Tibial nerve (tissue), 4 donors: ENCODE results near the gene ASTN2. TPM values are rescaled to one million over a fixed set of nuclear protein-coding genes. Genes with fewer than 3 reads are reported as not detected.

ENCODE experiments used
- DNase-seq, 2 donors: peaks; one replicate each; pipeline ENCODE4 v3.0.0-alpha.2; 2019; ENCODE audit warnings: low spot score in 2 of 2
- H3K27ac ChIP-seq, 4 donors: fragments of 200-600 bp; sonication (generic) in 3 of 4; one replicate each; pipeline ENCODE4 v1.5.1; 2017 to 2019; ENCODE audit warnings: mild to moderate bottlenecking in 1 of 4
- H3K27me3 ChIP-seq, 2 donors: fragments of 200-600 bp; sonication (generic) in 1 of 2; one replicate each; pipeline versions ENCODE4 v1.5.1 to v1.6.0; 2017 to 2019
- H3K36me3 ChIP-seq, 3 donors: fragments of 200-600 bp; sonication (generic); one replicate each; pipeline ENCODE4 v1.5.1; 2018 to 2019
- H3K4me1 ChIP-seq, 4 donors: fragments of 200-600 bp; sonication (generic) in 3 of 4; one replicate each; pipeline ENCODE4 v1.5.1; 2017 to 2019
- H3K4me3 ChIP-seq, 4 donors: fragments of 200-600 bp; sonication (generic) in 3 of 4; one replicate each; pipeline ENCODE4 v1.5.1; 2017 to 2019; ENCODE audit warnings: mild to moderate bottlenecking in 1 of 4, moderate library complexity in 1 of 4
- H3K9me3 ChIP-seq, 4 donors: fragments of 200-600 bp; sonication (generic) in 3 of 4; one replicate each; pipeline ENCODE4 v1.5.1; 2017 to 2019
- CTCF ChIP-seq, 5 experiments: fragments of 200-600 bp in 3 of 5; fragments of 450-650 bp in 2 of 5; sonication (generic) in 3 of 5; IDR thresholded peaks; one replicate each; pipeline ENCODE4 v1.5.1; 2016 to 2019; ENCODE audit warnings: antibody characterized with exemption in 5 of 5, mild to moderate bottlenecking in 3 of 5, moderate library complexity in 2 of 5
- EP300 ChIP-seq, 2 donors: sonication (generic); formaldehyde crosslinking; IDR thresholded peaks; one replicate each; pipeline ENCODE4 v1.6.1; 2017; ENCODE audit warnings: antibody characterized with exemption in 2 of 2, mild to moderate bottlenecking in 1 of 2
- POLR2A ChIP-seq, 2 donors: fragments of 450-650 bp; IDR thresholded peaks; one replicate each; pipeline ENCODE4 v1.6.1; 2017; ENCODE audit warnings: antibody characterized with exemption in 2 of 2, mild to moderate bottlenecking in 2 of 2, moderate library complexity in 2 of 2
- WGBS, 2 donors: methylation state at CpG; one replicate each; pipeline ENCODE4 v1.1.5; 2018; 5-methylcytosine and 5-hydroxymethylcytosine counted together
- total RNA-seq, 4 donors: library from RNA; depleted of rRNA; stranded (reverse); fragments of >200 nt; gene quantifications; one replicate each; pipeline ENCODE4 v1.1.0, GENCODE V29; 2016

Gene ASTN2
- total RNA-seq, 4 donors from 2014 or later, result 9.0 to 14.9 (median 12.3) TPM

- WGBS, 2 donors, result 96 to 97% methylated on average over 1 of the region's 1 CpG
- Histone ChIP-seq H3K9me3 (no peaks in the 10 kb centered on the region), H3K4me3 (no peak overlapping the region), H3K27me3 (no peaks in the 10 kb centered on the region), H3K36me3 (peaks cover 0 to 4% (median 0%) of the 10 kb centered on the region in 3 donors), H3K27ac (no peak overlapping the region), H3K4me1 (peaks cover 0 to 17% (median 0%) of the 10 kb centered on the region in 4 donors)
- no peak for DNase-seq
- no peak for TF ChIP-seq CTCF (IDR thresholded peaks at IDR 0.05)
- TF ChIP-seq EP300 (IDR thresholded peaks at IDR 0.05), result no peak
- no peak for TF ChIP-seq POLR2A (IDR thresholded peaks at IDR 0.05)
These were observed 771.2 kb downstream of the ASTN2 start for GRCh38 chr9:116643691-116644090.

GRCh38 chr9:116641292-116642059 is 773.4 kb downstream of the ASTN2 start:
- H3K27me3 ChIP-seq, result no peaks in the 10 kb centered on the region
- H3K27ac ChIP-seq, result no peak overlapping the region
- H3K9me3 ChIP-seq, result no peaks in the 10 kb centered on the region
- H3K4me1 ChIP-seq, result peaks cover 0 to 17% (median 0%) of the 10 kb centered on the region in 4 donors
- no peak overlapping the region for H3K4me3 ChIP-seq
- H3K36me3 ChIP-seq, result no peaks in the 10 kb centered on the region
- DNase-seq, result no peak
- WGBS, 2 donors, result 77 to 81% methylated on average over 2 of the region's 2 CpGs
- no peak for TF ChIP-seq POLR2A (IDR thresholded peaks at IDR 0.05)
- no peak for TF ChIP-seq CTCF (IDR thresholded peaks at IDR 0.05)
- peak in 1 of 2 donors; percentile 62 for TF ChIP-seq EP300 (IDR thresholded peaks at IDR 0.05)

DNA sequence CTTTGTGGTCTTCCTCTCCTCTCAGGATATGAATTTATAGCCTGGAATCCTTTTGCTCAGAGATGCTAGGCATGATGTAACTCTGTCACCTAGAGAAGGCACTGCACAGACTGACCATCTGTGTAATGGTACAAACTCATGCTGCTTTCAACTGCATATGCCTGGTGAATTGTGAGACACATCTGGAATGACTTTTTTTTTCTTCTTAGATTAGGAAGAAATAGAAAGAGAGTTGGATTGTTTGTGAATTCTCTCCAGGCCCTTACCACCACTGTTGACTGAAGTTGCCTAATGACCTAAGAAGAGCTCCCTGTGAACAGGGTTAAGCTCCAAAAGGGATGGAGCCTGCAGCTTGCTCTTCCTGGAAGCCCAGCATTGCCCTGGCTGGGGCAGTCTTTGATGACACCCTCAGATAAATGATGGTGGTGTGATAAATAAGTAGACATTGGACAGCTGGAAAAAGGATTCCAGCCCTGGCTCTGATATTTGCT is 775.6 kb downstream of the ASTN2 start:
- H3K36me3 ChIP-seq, result no peaks in the 10 kb centered on the region
- no peak for DNase-seq
- no peak for TF ChIP-seq CTCF (IDR thresholded peaks at IDR 0.05)
- H3K27me3 ChIP-seq, result no peaks in the 10 kb centered on the region
- H3K9me3 ChIP-seq, result no peaks in the 10 kb centered on the region
- no peak overlapping the region for H3K27ac ChIP-seq
- peaks cover 0 to 14% (median 0%) of the 10 kb centered on the region in 4 donors for H3K4me1 ChIP-seq
- no peak overlapping the region for H3K4me3 ChIP-seq

DNA sequence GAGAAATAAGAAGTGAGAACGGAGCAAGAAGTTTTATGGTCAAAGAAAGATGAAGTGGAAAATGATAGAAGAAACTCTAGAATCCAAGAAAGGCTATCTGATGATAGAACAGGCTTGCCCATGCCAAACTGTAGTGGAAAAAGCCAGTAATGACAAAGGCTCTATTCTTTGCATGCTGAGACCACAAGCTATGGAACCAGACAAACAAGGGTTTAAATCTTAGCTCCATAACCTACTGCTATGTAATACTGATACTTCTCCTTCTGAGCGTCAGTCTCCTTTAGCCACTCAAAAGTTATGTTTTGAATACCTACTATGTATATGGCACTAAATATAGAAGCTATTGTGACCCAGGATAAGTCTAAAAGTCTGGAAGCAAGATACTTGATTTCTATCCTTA is 778.9 kb downstream of the ASTN2 start:
- no peak for DNase-seq
- Histone ChIP-seq H3K4me1 (no peaks in the 10 kb centered on the region), H3K27ac (no peak overlapping the region), H3K36me3 (no peaks in the 10 kb centered on the region), H3K4me3 (no peak overlapping the region), H3K27me3 (no peaks in the 10 kb centered on the region), H3K9me3 (no peaks in the 10 kb centered on the region)
- TF ChIP-seq EP300 (IDR thresholded peaks at IDR 0.05) (no peak), CTCF (IDR thresholded peaks at IDR 0.05) (no peak), POLR2A (IDR thresholded peaks at IDR 0.05) (no peak)
- 59 to 71% methylated on average over 2 of the region's 2 CpGs for WGBS, 2 donors

DNA sequence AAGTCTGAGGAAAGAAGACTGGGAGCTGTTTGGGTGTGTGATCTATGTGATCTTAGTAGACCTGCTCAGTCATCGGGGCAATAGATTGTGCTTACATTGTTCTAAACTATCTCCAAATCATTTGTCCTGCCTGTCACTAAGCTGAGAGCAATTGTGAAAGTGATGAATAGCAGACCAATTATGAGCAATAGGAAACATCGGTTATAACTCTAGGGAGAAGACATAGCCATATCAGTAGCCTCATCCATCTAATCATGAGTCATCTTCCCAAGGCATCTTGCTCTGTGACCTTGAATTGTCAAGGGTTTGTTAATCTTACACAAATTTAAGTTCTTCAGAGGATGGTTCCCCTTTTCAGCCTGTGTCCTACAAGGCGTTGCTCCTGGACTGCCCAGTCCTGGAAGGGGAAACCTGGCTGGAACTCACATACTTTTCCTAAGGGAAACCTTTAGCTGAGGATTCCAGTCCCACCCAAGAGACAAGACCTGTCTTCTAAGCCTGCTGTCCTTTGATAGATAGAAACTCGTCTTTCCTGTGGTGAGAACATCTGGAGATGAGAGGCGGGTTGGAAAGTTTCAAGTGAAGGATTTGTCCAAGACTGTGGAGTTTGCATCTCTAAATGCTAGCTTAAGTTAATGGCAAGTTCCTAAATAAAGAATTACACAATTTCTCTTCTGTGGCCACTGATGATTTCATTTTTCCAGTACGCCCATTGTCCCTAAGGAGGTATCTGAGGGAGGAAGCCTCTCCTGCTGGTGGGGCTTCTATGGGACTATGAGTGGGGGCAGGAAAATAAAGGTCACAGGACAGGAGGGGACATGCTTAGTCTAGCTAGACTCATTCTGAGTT is 781.6 kb downstream of the ASTN2 start:
- H3K4me3 ChIP-seq, result no peak overlapping the region
- TF ChIP-seq CTCF (IDR thresholded peaks at IDR 0.05) (no peak), POLR2A (IDR thresholded peaks at IDR 0.05) (no peak), EP300 (IDR thresholded peaks at IDR 0.05) (peak in 1 of 2 donors; percentile 19)
- H3K27me3 ChIP-seq, result no peaks in the 10 kb centered on the region
- H3K9me3 ChIP-seq, result no peaks in the 10 kb centered on the region
- H3K36me3 ChIP-seq, result no peaks in the 10 kb centered on the region
- WGBS, 2 donors, result 77% methylated on average over 6 of the region's 6 CpGs
- no peak for DNase-seq
- H3K27ac ChIP-seq, result peak overlapping the region in 2 of 4 donors; percentile 34 to 51
- no peaks in the 10 kb centered on the region for H3K4me1 ChIP-seq
